ENCODE data around the gene RMND5A. TPM values are rescaled to one million over a fixed set of nuclear protein-coding genes. Genes with fewer than 3 reads are reported as not detected.

The RMND5A gene
- total RNA-seq, 1 experiment from 2014 or later = 34.1 TPM

DNA sequence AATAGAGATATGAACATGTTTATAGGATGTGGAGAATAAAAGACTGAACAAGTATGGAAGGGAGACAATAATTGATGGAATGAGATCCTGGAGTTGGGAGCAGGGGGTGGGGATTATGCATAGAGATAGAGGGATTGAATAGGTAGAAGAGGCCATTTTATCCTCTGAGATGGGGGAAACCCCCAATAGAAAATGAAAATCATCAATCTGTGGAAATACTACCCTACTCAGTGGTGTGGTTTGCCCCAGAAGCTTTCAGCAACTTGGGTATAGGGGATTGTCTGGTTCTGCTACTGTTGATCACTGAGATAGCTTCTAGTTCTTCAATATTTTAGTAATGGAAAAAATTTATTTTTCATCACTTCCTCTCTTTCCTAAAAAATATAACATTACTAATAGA, 41.1 kb upstream of the RMND5A start:
- no peaks in the 10 kb centered on the region for H3K9me3 ChIP-seq (ENCODE audit: low read length)
- POLR2A ChIA-PET (ENCODE audit: unreplicated experiment) = no interaction called here
- intact Hi-C loops (cut with micrococcal nuclease) = no loop called here
- BruUV-seq (replicated peaks) = no TSS peak
- CTCF ChIA-PET = no interaction called here
- no peak overlapping the region for H3K9ac ChIP-seq (ENCODE audit: low read length)
- H3K36me3 ChIP-seq (ENCODE audit: low read depth, low read length) = no peaks in the 10 kb centered on the region
- H3K9me2 ChIP-seq (replicated peaks; ENCODE audit: low read length) = no peaks in the 10 kb centered on the region
- H4K20me1 ChIP-seq (ENCODE audit: low read length) = no peaks in the 10 kb centered on the region
- no peak overlapping the region for H3K27ac ChIP-seq (ENCODE audit: low read length)
- H3K27me3 ChIP-seq (ENCODE audit: low read length) = no peaks in the 10 kb centered on the region
- no peak overlapping the region for H3K4me3 ChIP-seq (ENCODE audit: low read length)
- TF ChIP-seq, protein P1, sequence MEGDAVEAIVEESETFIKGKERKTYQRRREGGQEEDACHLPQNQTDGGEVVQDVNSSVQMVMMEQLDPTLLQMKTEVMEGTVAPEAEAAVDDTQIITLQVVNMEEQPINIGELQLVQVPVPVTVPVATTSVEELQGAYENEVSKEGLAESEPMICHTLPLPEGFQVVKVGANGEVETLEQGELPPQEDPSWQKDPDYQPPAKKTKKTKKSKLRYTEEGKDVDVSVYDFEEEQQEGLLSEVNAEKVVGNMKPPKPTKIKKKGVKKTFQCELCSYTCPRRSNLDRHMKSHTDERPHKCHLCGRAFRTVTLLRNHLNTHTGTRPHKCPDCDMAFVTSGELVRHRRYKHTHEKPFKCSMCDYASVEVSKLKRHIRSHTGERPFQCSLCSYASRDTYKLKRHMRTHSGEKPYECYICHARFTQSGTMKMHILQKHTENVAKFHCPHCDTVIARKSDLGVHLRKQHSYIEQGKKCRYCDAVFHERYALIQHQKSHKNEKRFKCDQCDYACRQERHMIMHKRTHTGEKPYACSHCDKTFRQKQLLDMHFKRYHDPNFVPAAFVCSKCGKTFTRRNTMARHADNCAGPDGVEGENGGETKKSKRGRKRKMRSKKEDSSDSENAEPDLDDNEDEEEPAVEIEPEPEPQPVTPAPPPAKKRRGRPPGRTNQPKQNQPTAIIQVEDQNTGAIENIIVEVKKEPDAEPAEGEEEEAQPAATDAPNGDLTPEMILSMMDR (conservative IDR thresholded peaks at IDR 0.05; ENCODE audit: low read depth, low read length) = no peak
- DNase-seq (no peak), ATAC-seq (no peak)
- no peak overlapping the region for H3K4me2 ChIP-seq (ENCODE audit: low read length)
- no peaks in the 10 kb centered on the region for H3K79me2 ChIP-seq (ENCODE audit: low read length)
- H3K4me1 ChIP-seq (ENCODE audit: insufficient read depth, low read length) = no peaks in the 10 kb centered on the region
- no peaks in the 10 kb centered on the region for H3F3A ChIP-seq (ENCODE audit: low read length, unreplicated experiment)
- no peak overlapping the region for H2AFZ ChIP-seq (ENCODE audit: low read length)

DNA sequence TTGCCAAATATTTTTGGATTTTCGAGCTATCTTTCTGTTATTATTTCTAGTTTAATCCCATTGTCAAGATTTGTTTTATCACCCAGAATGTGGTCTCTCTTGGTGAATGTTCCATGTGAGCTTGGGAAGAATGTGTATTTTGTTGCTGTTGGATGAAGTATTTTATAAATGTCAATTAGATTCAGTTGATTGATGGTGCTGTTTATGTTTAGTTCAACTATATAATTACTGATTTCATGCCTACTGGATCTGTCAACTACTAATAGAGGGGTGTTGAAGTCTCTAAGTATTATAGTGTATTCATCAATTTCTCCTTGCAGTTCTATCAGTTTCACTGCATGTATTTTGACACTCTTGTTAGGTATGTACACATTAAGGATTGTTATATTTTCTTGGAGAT, 34.7 kb upstream of the RMND5A start:
- no peak for ATAC-seq
- H4K20me1 ChIP-seq (ENCODE audit: low read length) = no peaks in the 10 kb centered on the region
- no peak overlapping the region for H3K9ac ChIP-seq (ENCODE audit: low read length)

DNA sequence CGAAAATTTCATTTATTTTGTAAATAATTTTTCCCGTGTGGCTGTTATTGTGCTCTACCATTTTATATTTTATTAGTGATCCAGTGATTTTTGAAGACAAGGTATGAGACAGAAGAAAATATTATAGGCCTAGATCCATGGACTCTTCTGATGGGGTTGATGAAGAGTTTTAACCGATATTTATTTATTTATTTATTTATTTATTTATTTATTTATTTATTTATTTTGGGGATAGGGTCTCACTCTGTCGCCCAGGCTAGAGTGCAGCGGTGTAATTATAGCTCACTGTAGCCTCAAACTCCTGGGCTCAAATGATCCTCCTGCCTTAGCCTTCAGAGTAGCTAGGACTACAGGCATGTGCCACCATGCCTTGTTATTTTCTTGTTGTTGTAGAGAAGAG, 33.6 kb upstream of the RMND5A start:
- no peak overlapping the region for H3K4me3 ChIP-seq (ENCODE audit: low read length)
- H3K9me2 ChIP-seq (replicated peaks; ENCODE audit: low read length) = no peaks in the 10 kb centered on the region
- H3K36me3 ChIP-seq (ENCODE audit: low read depth, low read length) = no peaks in the 10 kb centered on the region
- H3K9ac ChIP-seq (ENCODE audit: low read length) = no peak overlapping the region
- H3F3A ChIP-seq (ENCODE audit: low read length, unreplicated experiment) = no peaks in the 10 kb centered on the region
- H3K4me1 ChIP-seq (ENCODE audit: insufficient read depth, low read length) = no peaks in the 10 kb centered on the region
- H2AFZ ChIP-seq (ENCODE audit: low read length) = no peak overlapping the region
- ChIA-PET POLR2A (ENCODE audit: unreplicated experiment) (no interaction called here), CTCF (no interaction called here)
- intact Hi-C loops (cut with micrococcal nuclease) = no loop called here
- no peak for DNase-seq
- no peaks in the 10 kb centered on the region for H3K9me3 ChIP-seq (ENCODE audit: low read length)
- no peak for TF ChIP-seq EZH2phosphoT487 (IDR thresholded peaks at IDR 0.05; ENCODE audit: borderline replicate concordance, low read length)
- no peaks in the 10 kb centered on the region for H4K20me1 ChIP-seq (ENCODE audit: low read length)
- H3K79me2 ChIP-seq (ENCODE audit: low read length) = no peaks in the 10 kb centered on the region
- no peak overlapping the region for H3K4me2 ChIP-seq (ENCODE audit: low read length)
- no peak for ATAC-seq
- BruUV-seq (replicated peaks) = no TSS peak
- no peak overlapping the region for H3K27ac ChIP-seq (ENCODE audit: low read length)
- H3K27me3 ChIP-seq (ENCODE audit: low read length) = no peaks in the 10 kb centered on the region

More for the DNA sequence above, 34.7 kb upstream of the RMND5A start:
- Histone ChIP-seq H3F3A (ENCODE audit: low read length, unreplicated experiment) (no peaks in the 10 kb centered on the region), H3K4me1 (ENCODE audit: insufficient read depth, low read length) (no peaks in the 10 kb centered on the region), H2AFZ (ENCODE audit: low read length) (no peak overlapping the region), H3K9me2 (replicated peaks; ENCODE audit: low read length) (no peaks in the 10 kb centered on the region), H3K79me2 (ENCODE audit: low read length) (no peaks in the 10 kb centered on the region), H3K4me2 (ENCODE audit: low read length) (no peak overlapping the region), H3K27ac (ENCODE audit: low read length) (no peak overlapping the region), H3K27me3 (ENCODE audit: low read length) (no peaks in the 10 kb centered on the region), H3K36me3 (ENCODE audit: low read depth, low read length) (no peaks in the 10 kb centered on the region), H3K4me3 (ENCODE audit: low read length) (no peak overlapping the region), H3K9me3 (ENCODE audit: low read length) (no peaks in the 10 kb centered on the region)
- no peak for DNase-seq
- TF ChIP-seq EZH2phosphoT487 (IDR thresholded peaks at IDR 0.05; ENCODE audit: borderline replicate concordance, low read length) = no peak
- BruUV-seq (replicated peaks) = no TSS peak
- POLR2A ChIA-PET (ENCODE audit: unreplicated experiment) = no interaction called here
- intact Hi-C loops (cut with micrococcal nuclease) = no loop called here
- CTCF ChIA-PET = no interaction called here

DNA sequence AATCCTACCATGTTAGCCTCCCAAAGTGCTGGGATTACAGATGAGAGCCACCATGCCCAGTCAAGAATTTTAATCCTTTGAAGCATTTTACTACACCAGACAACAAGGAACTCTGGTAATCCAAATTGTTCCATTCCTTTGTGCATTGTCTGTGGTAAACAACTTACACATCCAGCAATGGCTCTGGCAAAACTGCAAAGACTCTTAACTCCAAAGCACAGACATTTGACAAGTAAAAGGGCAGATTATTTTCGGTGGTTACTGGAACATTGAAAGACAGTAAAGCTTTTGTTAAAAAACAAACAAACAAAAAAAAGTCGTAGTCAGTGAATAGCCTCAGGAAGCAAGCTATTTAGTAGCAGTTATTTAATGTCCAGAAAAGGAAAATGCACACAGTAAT, 33.2 kb upstream of the RMND5A start:
- H3K79me2 ChIP-seq (ENCODE audit: low read length) = no peaks in the 10 kb centered on the region
- no peaks in the 10 kb centered on the region for H3K9me2 ChIP-seq (replicated peaks; ENCODE audit: low read length)
- ChIA-PET CTCF (no interaction called here), POLR2A (ENCODE audit: unreplicated experiment) (no interaction called here)
- no peak overlapping the region for H2AFZ ChIP-seq (ENCODE audit: low read length)
- ATAC-seq (no peak), DNase-seq (no peak)
- TF ChIP-seq, protein P1 (conservative IDR thresholded peaks at IDR 0.05; ENCODE audit: low read depth, low read length) = no peak
- TF ChIP-seq EZH2 (IDR thresholded peaks at IDR 0.05; ENCODE audit: low read length, unreplicated experiment) (no peak), EZH2phosphoT487 (IDR thresholded peaks at IDR 0.05; ENCODE audit: borderline replicate concordance, low read length) (no peak)
- no peak overlapping the region for H3K9ac ChIP-seq (ENCODE audit: low read length)
- no peaks in the 10 kb centered on the region for H3K36me3 ChIP-seq (ENCODE audit: low read depth, low read length)
- no TSS peak for BruUV-seq (replicated peaks)
- no peak overlapping the region for H3K4me3 ChIP-seq (ENCODE audit: low read length)
- H3K9me3 ChIP-seq (ENCODE audit: low read length) = no peaks in the 10 kb centered on the region
- no peak overlapping the region for H3K4me2 ChIP-seq (ENCODE audit: low read length)
- no peaks in the 10 kb centered on the region for H3K27me3 ChIP-seq (ENCODE audit: low read length)
- intact Hi-C loops (cut with micrococcal nuclease) = no loop called here
- H3K4me1 ChIP-seq (ENCODE audit: insufficient read depth, low read length) = no peaks in the 10 kb centered on the region
- H3K27ac ChIP-seq (ENCODE audit: low read length) = no peak overlapping the region
- no peaks in the 10 kb centered on the region for H4K20me1 ChIP-seq (ENCODE audit: low read length)
- no peaks in the 10 kb centered on the region for H3F3A ChIP-seq (ENCODE audit: low read length, unreplicated experiment)
